Breast epithelium (tissue), 4 donors: ENCODE results near the gene TTYH3. TPM values are rescaled to one million over a fixed set of nuclear protein-coding genes. Genes with fewer than 3 reads are reported as not detected.

Experiments used
- DNase-seq, 2 donors: peaks; one replicate each; pipeline ENCODE4 v3.0.0-alpha.2; 2019; ENCODE audit warnings: low spot score in 2 of 2
- H3K27ac ChIP-seq, 2 donors: fragments of 200-600 bp; sonication (generic) in 1 of 2; one replicate each; pipeline ENCODE4 v1.5.1; 2016 to 2019; ENCODE audit warnings: mild to moderate bottlenecking in 1 of 2
- H3K27me3 ChIP-seq, 2 donors: fragments of 200-600 bp; sonication (generic) in 1 of 2; one replicate each; pipeline versions ENCODE4 v1.5.1 to v1.6.0; 2017 to 2019; ENCODE audit warnings: control low read depth in 1 of 2, mild to moderate bottlenecking in 1 of 2
- H3K36me3 ChIP-seq: fragments of 200-600 bp; one replicate; pipeline ENCODE4 v1.5.1; 2019
- H3K4me1 ChIP-seq, 2 donors: fragments of 200-600 bp; sonication (generic); one replicate each; pipeline ENCODE4 v1.5.1; 2016 to 2019; ENCODE audit warnings: control low read depth in 1 of 2
- H3K4me3 ChIP-seq, 3 donors: fragments of 200-600 bp; sonication (generic); 1 replicate in 2 of 3; 2 replicates in 1 of 3; pipeline ENCODE4 v1.5.1; 2016 to 2019; ENCODE audit warnings: mild to moderate bottlenecking in 3 of 3, moderate library complexity in 2 of 3
- H3K9me3 ChIP-seq, 2 donors: fragments of 200-600 bp; sonication (generic) in 1 of 2; one replicate each; pipeline ENCODE4 v1.5.1; 2016 to 2019; ENCODE audit warnings: control low read depth in 1 of 2
- POLR2A ChIP-seq: fragments of 450-650 bp; IDR thresholded peaks from one replicate; pipeline ENCODE4 v1.6.1; 2016; ENCODE audit warnings: antibody characterized with exemption, mild to moderate bottlenecking, moderate library complexity
- POLR2AphosphoS5 ChIP-seq, 3 donors: sonication (generic); formaldehyde crosslinking; IDR thresholded peaks; one replicate each; pipeline ENCODE4 v1.6.1; 2017; ENCODE audit warnings: antibody characterized with exemption in 3 of 3
- intact Hi-C: fragments of 100-400 bp; cut with DNase I; formaldehyde crosslinking; loops from one replicate; pipeline ENCODE4 v1.15.1; 2023; ENCODE audit warnings: low total_unique reads
- total RNA-seq, 3 donors: library from RNA; depleted of rRNA; stranded (reverse); fragments of >200 nt; gene quantifications; one replicate each; pipeline ENCODE4 v1.1.0, GENCODE V29; 2016
- TF ChIP-seq, protein P1 (sequence below), 3 donors: fragments of 450-650 bp; IDR thresholded peaks; one replicate each; pipeline ENCODE4 v1.5.1; 2016 to 2017; ENCODE audit warnings: antibody characterized with exemption in 3 of 3, mild to moderate bottlenecking in 3 of 3, moderate library complexity in 3 of 3

TTYH3 gene
- total RNA-seq, 3 donors from 2014 or later: 11.6 to 17.9 (median 17.4) TPM

DNA sequence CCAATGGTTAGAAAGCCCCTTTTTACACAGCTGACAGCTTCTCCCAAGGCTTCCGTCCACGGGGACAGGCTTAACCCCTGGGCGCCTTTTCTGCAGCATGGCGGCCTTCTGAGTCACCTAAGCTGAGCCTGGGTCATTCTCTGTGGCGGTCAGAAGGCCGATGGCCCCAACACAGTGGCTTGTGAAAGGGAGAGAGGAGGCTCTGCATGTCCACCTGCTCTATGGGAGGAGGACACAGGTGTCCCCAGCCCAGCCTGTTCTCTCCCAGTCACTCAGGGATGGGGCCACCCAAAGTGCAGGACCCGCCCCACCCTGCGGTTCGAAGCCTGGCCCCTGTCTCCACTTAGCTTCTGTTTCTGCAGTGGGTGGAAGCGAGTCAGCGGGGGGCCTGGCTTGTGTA lies 20.4 kb upstream of the TTYH3 start:
- Histone ChIP-seq H3K27ac (no peak overlapping the region), H3K4me3 (no peak overlapping the region), H3K27me3 (no peaks in the 10 kb centered on the region), H3K9me3 (no peaks in the 10 kb centered on the region), H3K36me3 (no peaks in the 10 kb centered on the region), H3K4me1 (peaks cover 5 to 10% of the 10 kb centered on the region in 2 donors)
- no peak for DNase-seq
- intact Hi-C loops: loop anchor here (10.0 kb wide), 1 partner anchor 367 kb away; the partner anchor contains the start of genes MRM2 and NUDT1
- TF ChIP-seq, protein P1, sequence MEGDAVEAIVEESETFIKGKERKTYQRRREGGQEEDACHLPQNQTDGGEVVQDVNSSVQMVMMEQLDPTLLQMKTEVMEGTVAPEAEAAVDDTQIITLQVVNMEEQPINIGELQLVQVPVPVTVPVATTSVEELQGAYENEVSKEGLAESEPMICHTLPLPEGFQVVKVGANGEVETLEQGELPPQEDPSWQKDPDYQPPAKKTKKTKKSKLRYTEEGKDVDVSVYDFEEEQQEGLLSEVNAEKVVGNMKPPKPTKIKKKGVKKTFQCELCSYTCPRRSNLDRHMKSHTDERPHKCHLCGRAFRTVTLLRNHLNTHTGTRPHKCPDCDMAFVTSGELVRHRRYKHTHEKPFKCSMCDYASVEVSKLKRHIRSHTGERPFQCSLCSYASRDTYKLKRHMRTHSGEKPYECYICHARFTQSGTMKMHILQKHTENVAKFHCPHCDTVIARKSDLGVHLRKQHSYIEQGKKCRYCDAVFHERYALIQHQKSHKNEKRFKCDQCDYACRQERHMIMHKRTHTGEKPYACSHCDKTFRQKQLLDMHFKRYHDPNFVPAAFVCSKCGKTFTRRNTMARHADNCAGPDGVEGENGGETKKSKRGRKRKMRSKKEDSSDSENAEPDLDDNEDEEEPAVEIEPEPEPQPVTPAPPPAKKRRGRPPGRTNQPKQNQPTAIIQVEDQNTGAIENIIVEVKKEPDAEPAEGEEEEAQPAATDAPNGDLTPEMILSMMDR (IDR thresholded peaks at IDR 0.05): no peak
- TF ChIP-seq POLR2A (no peak), POLR2AphosphoS5 (IDR thresholded peaks at IDR 0.05) (no peak)

DNA sequence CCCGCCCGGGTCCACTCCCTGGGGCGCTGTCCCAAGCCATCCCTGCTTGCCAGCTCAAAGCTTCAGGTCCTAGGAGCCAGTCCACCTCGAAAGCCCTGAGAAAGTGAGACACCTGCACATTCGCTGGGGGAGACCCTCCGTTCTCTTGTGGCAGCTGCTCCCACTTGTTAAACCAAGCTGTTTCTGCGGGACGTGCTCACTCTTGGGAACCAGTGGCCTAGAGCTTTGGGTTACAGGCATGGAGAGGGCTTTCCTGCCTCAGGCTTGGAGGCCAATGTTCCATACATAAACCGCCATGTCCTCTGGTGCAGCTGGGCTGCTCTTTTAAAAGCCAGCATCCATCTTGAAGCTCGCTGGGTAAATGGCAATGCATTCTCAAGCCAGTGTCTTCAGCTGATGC lies 19.9 kb upstream of the TTYH3 start:
- intact Hi-C loops: loop anchor here (10.0 kb wide), 1 partner anchor 367 kb away; the partner anchor contains the start of genes MRM2 and NUDT1
- H3K9me3 ChIP-seq: no peaks in the 10 kb centered on the region
- H3K27me3 ChIP-seq: no peaks in the 10 kb centered on the region
- H3K27ac ChIP-seq: no peak overlapping the region
- no peak for TF ChIP-seq POLR2A
- TF ChIP-seq POLR2AphosphoS5 (IDR thresholded peaks at IDR 0.05): no peak
- TF ChIP-seq, protein P1 (IDR thresholded peaks at IDR 0.05): no peak
- H3K36me3 ChIP-seq: no peaks in the 10 kb centered on the region
- DNase-seq: no peak
- H3K4me1 ChIP-seq: peaks cover 10% of the 10 kb centered on the region in 2 donors
- no peak overlapping the region for H3K4me3 ChIP-seq

DNA sequence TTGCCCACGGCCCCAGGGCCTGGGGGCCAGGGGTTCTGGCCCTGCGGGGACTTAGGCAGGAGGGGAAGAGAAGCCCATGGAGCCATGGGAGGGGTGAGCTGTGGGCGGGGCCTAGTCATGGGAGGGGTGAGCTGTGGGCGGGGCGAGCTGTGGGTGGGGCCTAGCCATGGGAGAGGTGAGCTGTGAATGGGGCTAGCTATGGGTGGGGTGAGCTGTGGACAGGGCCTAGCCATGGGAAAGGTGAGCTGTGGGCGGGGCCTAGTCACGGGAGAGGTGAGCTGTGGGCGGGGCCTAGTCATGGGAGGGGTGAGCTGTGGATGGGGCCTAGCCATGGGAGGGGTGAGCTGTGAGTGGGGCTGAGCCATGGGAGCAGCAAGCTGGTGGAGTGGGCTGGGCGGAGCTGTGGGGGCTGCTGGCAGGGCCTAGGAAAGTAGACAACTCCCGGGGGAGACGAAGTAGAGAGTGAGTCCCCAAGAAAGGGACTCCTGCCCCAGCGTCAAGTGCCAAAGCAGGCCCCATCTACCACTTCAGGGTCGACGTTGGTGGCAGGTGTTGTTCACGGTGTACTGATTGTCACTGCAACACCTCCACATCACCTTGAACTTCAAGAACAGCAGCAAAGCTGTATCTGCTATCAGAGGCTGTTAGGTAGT lies 19.2 kb upstream of the TTYH3 start:
- no peaks in the 10 kb centered on the region for H3K27me3 ChIP-seq
- no peaks in the 10 kb centered on the region for H3K36me3 ChIP-seq
- peaks cover 10 to 16% of the 10 kb centered on the region in 2 donors for H3K4me1 ChIP-seq
- no peak for DNase-seq
- H3K9me3 ChIP-seq: no peaks in the 10 kb centered on the region
- intact Hi-C loops: loop anchor here (10.0 kb wide), 1 partner anchor 368 kb away; the partner anchor contains the start of genes MRM2 and NUDT1
- peak overlapping the region in 1 of 2 donors; percentile 68 for H3K27ac ChIP-seq
- H3K4me3 ChIP-seq: no peak overlapping the region
- TF ChIP-seq POLR2AphosphoS5 (IDR thresholded peaks at IDR 0.05): no peak
- TF ChIP-seq, protein P1 (IDR thresholded peaks at IDR 0.05): no peak
- no peak for TF ChIP-seq POLR2A

DNA sequence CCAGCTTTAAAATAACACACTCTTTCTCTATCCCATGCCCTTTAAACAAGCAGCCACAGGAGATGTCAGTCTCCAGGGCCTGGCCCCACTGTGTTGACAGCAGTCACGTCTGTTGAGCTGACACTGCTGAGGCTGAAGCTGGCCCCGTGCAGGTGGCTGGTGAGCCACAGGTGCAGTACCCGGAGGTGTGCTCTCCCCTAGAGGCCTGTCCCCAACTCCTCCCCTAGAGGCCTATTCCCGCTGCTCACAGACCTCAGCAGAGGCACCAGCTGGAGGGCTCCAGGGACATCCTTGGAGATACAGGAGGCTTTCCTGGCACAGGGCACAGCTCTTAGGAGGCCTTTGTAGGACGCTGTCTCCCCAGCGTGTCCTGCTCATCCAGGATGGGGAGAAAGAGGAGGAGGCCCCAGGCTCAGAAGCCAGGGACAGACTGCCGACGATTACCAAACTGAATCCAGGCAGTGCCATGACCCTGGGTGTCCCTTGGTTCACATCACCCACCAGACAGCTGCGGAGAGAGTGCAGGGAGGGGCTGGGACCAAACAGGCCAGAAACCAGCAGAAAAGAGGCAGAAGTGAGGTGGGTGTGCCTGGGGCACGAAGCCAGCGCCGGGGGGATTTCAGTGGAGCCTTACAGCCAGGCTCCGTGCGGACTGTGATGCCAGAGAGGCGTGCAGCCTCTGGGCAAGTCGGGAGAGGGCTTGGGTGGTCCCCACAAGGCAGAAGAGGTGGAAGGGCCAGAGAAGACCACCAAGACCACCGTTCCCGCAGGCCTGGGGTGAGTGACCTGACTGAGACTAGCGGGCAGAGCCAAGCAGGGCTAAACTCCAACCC lies 18.5 kb upstream of the TTYH3 start:
- H3K27me3 ChIP-seq: no peaks in the 10 kb centered on the region
- no peaks in the 10 kb centered on the region for H3K9me3 ChIP-seq
- DNase-seq: no peak
- peak overlapping the region in 1 of 2 donors; percentile 68 for H3K27ac ChIP-seq
- no peak overlapping the region for H3K4me3 ChIP-seq
- intact Hi-C loops: loop anchor here (10.0 kb wide), 1 partner anchor 369 kb away; the partner anchor contains the start of genes MRM2 and NUDT1
- TF ChIP-seq, protein P1 (IDR thresholded peaks at IDR 0.05): no peak
- no peak for TF ChIP-seq POLR2A
- no peak for TF ChIP-seq POLR2AphosphoS5 (IDR thresholded peaks at IDR 0.05)
- H3K4me1 ChIP-seq: peaks cover 10 to 22% of the 10 kb centered on the region in 2 donors
- H3K36me3 ChIP-seq: no peaks in the 10 kb centered on the region
